Astrocyte (in vitro differentiated cells and primary cell): Measurements from ENCODE around the gene AURKAIP1. TPM values are rescaled to one million over a fixed set of nuclear protein-coding genes. Genes with fewer than 3 reads are reported as not detected.

Source experiments
- DNase-seq: peaks from one replicate; pipeline ENCODE4 v3.0.0-alpha.2; 2010; ENCODE audit warnings: low read depth
- FAIRE-seq: peaks from 2 replicates; lab custom pipeline; 2011; peaks lifted over from hg19 to GRCh38; lab: Jason Lieb, UNC
- H2AFZ ChIP-seq: 2 replicates; pipeline ENCODE4 v1.6.0; 2012; ENCODE audit warnings: low read depth, low read length, inconsistent platforms
- H3K27ac ChIP-seq: 2 replicates; pipeline ENCODE4 v1.5.1; 2011; ENCODE audit warnings: low read depth, low read length, inconsistent platforms
- H3K27me3 ChIP-seq: 2 replicates; pipeline ENCODE4 v1.6.0; 2011; ENCODE audit warnings: low read length, inconsistent platforms; ENCODE audit not compliant: insufficient read depth
- H3K36me3 ChIP-seq: 2 replicates; pipeline ENCODE4 v1.5.1; 2011; ENCODE audit warnings: low read length, inconsistent platforms; ENCODE audit not compliant: insufficient read depth
- H3K4me1 ChIP-seq: 2 replicates; pipeline ENCODE4 v1.5.1; 2011; ENCODE audit warnings: low read length, inconsistent platforms; ENCODE audit not compliant: insufficient read depth
- H3K4me2 ChIP-seq: 2 replicates; pipeline ENCODE4 v1.6.0; 2012; ENCODE audit warnings: low read length, inconsistent platforms
- H3K4me3 ChIP-seq: 2 replicates; pipeline ENCODE4 v1.5.1; 2011; ENCODE audit warnings: low read depth, mild to moderate bottlenecking, low read length, inconsistent platforms; ENCODE audit not compliant: insufficient read depth
- H3K79me2 ChIP-seq: 2 replicates; pipeline ENCODE4 v1.6.0; 2012; ENCODE audit warnings: mild to moderate bottlenecking, low read length, inconsistent platforms; ENCODE audit not compliant: insufficient read depth
- H3K9ac ChIP-seq: 2 replicates; pipeline ENCODE4 v1.6.0; 2012; ENCODE audit warnings: mild to moderate bottlenecking, low read length, inconsistent platforms
- H3K9me3 ChIP-seq: 2 replicates; pipeline ENCODE4 v1.5.1; 2012; ENCODE audit warnings: low read depth, mild to moderate bottlenecking, low read length, inconsistent platforms; ENCODE audit not compliant: insufficient read depth
- H4K20me1 ChIP-seq: 2 replicates; pipeline ENCODE4 v1.6.0; 2012; ENCODE audit warnings: low read length, inconsistent platforms; ENCODE audit not compliant: insufficient read depth
- H3K27ac Mint-ChIP-seq: one replicate; pipeline ENCODE4 v1.8.0; 2021; ENCODE audit warnings: mild to moderate bottlenecking, mixed read lengths; ENCODE audit not compliant: unreplicated experiment
- H3K27me3 Mint-ChIP-seq: one replicate; pipeline ENCODE4 v1.8.0; 2021; ENCODE audit warnings: low read depth, mixed read lengths; ENCODE audit not compliant: unreplicated experiment
- H3K36me3 Mint-ChIP-seq: one replicate; pipeline ENCODE4 v1.8.0; 2021; ENCODE audit warnings: low read depth, mixed read lengths; ENCODE audit not compliant: unreplicated experiment
- H3K4me1 Mint-ChIP-seq: one replicate; pipeline ENCODE4 v1.8.0; 2021; ENCODE audit warnings: low read depth, mixed read lengths; ENCODE audit not compliant: unreplicated experiment
- H3K4me3 Mint-ChIP-seq: one replicate; pipeline ENCODE4 v1.8.0; 2021; ENCODE audit warnings: mild to moderate bottlenecking, moderate library complexity, mixed read lengths; ENCODE audit not compliant: unreplicated experiment
- H3K9me3 Mint-ChIP-seq: one replicate; pipeline ENCODE4 v1.8.0; 2021; ENCODE audit warnings: mild to moderate bottlenecking, mixed read lengths; ENCODE audit not compliant: unreplicated experiment
- CTCF ChIP-seq: IDR thresholded peaks from 2 replicates; pipeline ENCODE4 v1.5.1; 2011; ENCODE audit warnings: low read depth, mild to moderate bottlenecking, inconsistent platforms, low read length, moderate library complexity; ENCODE audit not compliant: insufficient read depth
- EZH2 ChIP-seq: IDR thresholded peaks from 2 replicates; pipeline ENCODE4 v1.6.1; 2012; ENCODE audit warnings: mild to moderate bottlenecking, low read length, inconsistent platforms; ENCODE audit not compliant: insufficient read depth
- total RNA-seq: library from RNA; stranded (reverse); gene quantifications from 2 replicates; pipeline ENCODE4 v1.2.1, GENCODE V29; 2021

The AURKAIP1 gene
- total RNA-seq, 1 donor from 2014 or later, result 135 TPM

DNA sequence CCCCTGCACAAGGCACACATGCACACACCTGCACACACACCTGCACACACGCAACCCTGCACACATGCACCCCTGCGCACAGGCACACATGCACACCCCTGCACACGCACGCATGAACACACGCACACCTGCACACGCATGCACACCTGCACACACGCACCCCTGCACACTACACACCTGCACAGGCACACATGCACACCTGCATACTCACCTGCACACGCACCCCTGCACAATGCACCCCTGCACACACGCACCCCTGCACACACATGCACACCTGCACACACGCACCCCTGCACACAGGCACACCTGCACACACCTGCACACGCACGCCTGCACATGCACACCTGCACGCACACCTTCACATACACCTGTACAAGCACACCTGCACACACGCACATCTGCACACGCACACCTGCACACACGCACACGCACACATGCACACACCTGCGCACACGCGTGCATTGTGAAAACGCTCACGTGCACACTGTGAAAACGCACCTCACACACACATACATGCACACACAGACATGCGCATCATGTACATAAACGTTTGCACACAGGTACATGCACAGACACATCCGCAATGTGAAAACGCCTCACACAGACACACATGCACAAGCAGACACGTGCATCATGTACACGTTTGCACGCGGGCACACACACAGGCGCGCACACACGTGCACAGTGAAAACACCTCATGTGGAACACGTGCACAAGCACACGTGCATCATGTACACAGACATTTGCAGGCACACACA is 34.0 kb downstream of the AURKAIP1 start:
- FAIRE-seq, result no peak

GRCh38 chr1:1340185-1340584 is 34.8 kb downstream of the AURKAIP1 start:
- Histone ChIP-seq H2AFZ (no peak overlapping the region), H4K20me1 (peaks cover 51% of the 10 kb centered on the region), H3K9ac (no peak overlapping the region), H3K36me3 (peaks cover 8% of the 10 kb centered on the region), H3K79me2 (peaks cover 42% of the 10 kb centered on the region), H3K9me3 (no peaks in the 10 kb centered on the region), H3K27me3 (no peaks in the 10 kb centered on the region), H3K4me1 (peaks cover 16% of the 10 kb centered on the region), H3K4me3 (no peak overlapping the region), H3K4me2 (no peak overlapping the region), H3K27ac (no peak overlapping the region)
- no peak for DNase-seq
- no peak overlapping the region for H3K27ac Mint-ChIP-seq
- peaks cover 4% of the 10 kb centered on the region for H3K4me1 Mint-ChIP-seq
- FAIRE-seq, result no peak
- TF ChIP-seq CTCF (no peak), EZH2 (no peak)
- H3K27me3 Mint-ChIP-seq, result no peaks in the 10 kb centered on the region
- no peak overlapping the region for H3K4me3 Mint-ChIP-seq
- no peaks in the 10 kb centered on the region for H3K9me3 Mint-ChIP-seq
- no peaks in the 10 kb centered on the region for H3K36me3 Mint-ChIP-seq

More for the DNA sequence above, 34.0 kb downstream of the AURKAIP1 start:
- Histone ChIP-seq H4K20me1 (peaks cover 59% of the 10 kb centered on the region), H3K27ac (no peak overlapping the region), H3K27me3 (no peaks in the 10 kb centered on the region), H3K4me2 (no peak overlapping the region), H3K9me3 (no peaks in the 10 kb centered on the region), H3K36me3 (peaks cover 8% of the 10 kb centered on the region), H2AFZ (no peak overlapping the region), H3K4me3 (no peak overlapping the region), H3K79me2 (peaks cover 50% of the 10 kb centered on the region), H3K9ac (no peak overlapping the region), H3K4me1 (peaks cover 24% of the 10 kb centered on the region)
- TF ChIP-seq CTCF (no peak), EZH2 (no peak)
- Mint-ChIP-seq H3K27me3 (no peaks in the 10 kb centered on the region), H3K4me3 (no peak overlapping the region), H3K4me1 (peaks cover 4% of the 10 kb centered on the region), H3K27ac (no peak overlapping the region), H3K36me3 (no peaks in the 10 kb centered on the region), H3K9me3 (no peaks in the 10 kb centered on the region)
- DNase-seq, result no peak

DNA sequence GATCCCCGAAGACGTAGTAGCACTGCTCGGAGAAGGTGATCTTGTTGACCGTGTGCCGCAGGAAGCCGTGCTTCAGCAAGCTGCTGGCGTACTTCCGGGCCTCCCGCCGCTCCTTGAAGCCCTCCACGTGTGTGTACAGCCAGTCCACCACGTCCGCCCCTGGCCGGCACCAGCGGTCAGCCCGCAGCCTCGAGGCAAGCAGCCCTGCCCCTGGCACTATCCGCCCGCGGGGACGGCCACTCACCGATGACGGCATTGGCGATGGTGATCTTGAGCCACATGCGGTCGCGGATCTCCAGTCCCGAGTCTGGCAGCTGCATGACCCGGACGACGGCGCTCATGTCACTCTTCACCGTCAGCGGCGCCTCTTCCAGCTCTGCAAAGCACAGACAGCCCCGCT is 36.7 kb downstream of the AURKAIP1 start:
- Histone ChIP-seq H3K27me3 (no peaks in the 10 kb centered on the region), H3K9ac (no peak overlapping the region), H3K4me2 (no peak overlapping the region), H4K20me1 (peaks cover 44% of the 10 kb centered on the region), H3K79me2 (peaks cover 23% of the 10 kb centered on the region), H2AFZ (no peak overlapping the region), H3K27ac (no peak overlapping the region), H3K9me3 (no peaks in the 10 kb centered on the region), H3K4me3 (no peak overlapping the region), H3K4me1 (peaks cover 3% of the 10 kb centered on the region), H3K36me3 (peaks cover 8% of the 10 kb centered on the region)
- Mint-ChIP-seq H3K27me3 (no peaks in the 10 kb centered on the region), H3K4me1 (peaks cover 2% of the 10 kb centered on the region), H3K36me3 (no peaks in the 10 kb centered on the region), H3K9me3 (no peaks in the 10 kb centered on the region), H3K4me3 (no peak overlapping the region), H3K27ac (no peak overlapping the region)
- TF ChIP-seq EZH2 (no peak), CTCF (no peak)
- DNase-seq (no peak), FAIRE-seq (no peak)
